ENCODE measurements around the gene CNTNAP2.

DNA sequence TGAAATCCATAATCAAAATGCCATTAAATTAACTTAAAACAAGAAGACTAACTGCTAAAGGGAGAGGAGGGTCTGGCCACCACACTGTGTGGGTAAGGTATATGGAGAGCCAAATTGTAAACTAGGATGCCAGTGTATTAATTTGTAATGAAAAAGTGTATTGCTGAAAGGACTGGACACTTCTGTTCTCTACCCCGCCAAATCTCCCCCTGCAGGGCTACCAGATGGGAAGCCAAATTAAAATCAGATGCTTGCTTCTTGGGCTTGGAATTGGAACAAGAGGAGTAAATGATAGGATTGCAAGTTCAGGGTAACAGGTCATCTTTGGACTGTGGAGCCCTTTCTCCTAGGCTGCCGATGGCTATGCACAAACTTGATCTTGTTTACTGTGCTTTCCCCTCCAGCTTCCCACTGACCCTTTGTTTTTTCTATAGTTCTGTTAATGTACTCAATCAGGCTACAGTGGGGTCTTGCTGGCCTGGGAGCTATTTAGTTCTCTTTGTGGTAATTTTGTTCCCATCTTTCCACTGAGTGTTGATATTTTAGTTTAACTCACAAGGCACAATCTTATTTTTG, 1541.9 kb downstream of the CNTNAP2 start:
- TF ChIP-seq, protein P1, sequence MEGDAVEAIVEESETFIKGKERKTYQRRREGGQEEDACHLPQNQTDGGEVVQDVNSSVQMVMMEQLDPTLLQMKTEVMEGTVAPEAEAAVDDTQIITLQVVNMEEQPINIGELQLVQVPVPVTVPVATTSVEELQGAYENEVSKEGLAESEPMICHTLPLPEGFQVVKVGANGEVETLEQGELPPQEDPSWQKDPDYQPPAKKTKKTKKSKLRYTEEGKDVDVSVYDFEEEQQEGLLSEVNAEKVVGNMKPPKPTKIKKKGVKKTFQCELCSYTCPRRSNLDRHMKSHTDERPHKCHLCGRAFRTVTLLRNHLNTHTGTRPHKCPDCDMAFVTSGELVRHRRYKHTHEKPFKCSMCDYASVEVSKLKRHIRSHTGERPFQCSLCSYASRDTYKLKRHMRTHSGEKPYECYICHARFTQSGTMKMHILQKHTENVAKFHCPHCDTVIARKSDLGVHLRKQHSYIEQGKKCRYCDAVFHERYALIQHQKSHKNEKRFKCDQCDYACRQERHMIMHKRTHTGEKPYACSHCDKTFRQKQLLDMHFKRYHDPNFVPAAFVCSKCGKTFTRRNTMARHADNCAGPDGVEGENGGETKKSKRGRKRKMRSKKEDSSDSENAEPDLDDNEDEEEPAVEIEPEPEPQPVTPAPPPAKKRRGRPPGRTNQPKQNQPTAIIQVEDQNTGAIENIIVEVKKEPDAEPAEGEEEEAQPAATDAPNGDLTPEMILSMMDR (tag by site-specific recombination; IDR thresholded peaks at IDR 0.05) = no peak
- TF ChIP-seq ZNF155 (tag by site-specific recombination; IDR thresholded peaks at IDR 0.05) (no peak), SP2 (tag by site-specific recombination; IDR thresholded peaks at IDR 0.05) (no peak), ZNF391 (tag by site-specific recombination; IDR thresholded peaks at IDR 0.05; ENCODE audit: borderline replicate concordance, low read depth) (no peak), ZNF114 (tag by site-specific recombination; IDR thresholded peaks at IDR 0.05) (no peak), ZNF544 (tag by site-specific recombination; IDR thresholded peaks at IDR 0.05) (no peak)
- TF ChIP-seq, protein P2, sequence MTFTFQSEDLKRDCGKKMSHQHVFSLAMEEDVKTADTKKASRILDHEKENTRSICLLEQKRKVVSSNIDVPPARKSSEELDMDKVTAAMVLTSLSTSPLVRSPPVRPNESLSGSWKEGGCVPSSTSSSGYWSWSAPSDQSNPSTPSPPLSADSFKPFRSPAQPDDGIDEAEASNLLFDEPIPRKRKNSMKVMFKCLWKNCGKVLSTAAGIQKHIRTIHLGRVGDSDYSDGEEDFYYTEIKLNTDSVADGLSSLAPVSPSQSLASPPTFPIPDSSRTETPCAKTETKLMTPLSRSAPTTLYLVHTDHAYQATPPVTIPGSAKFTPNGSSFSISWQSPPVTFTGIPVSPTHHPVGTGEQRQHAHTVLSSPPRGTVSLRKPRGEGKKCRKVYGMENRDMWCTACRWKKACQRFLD (tag by site-specific recombination; IDR thresholded peaks at IDR 0.05) = no peak
- TF ChIP-seq, protein P3, sequence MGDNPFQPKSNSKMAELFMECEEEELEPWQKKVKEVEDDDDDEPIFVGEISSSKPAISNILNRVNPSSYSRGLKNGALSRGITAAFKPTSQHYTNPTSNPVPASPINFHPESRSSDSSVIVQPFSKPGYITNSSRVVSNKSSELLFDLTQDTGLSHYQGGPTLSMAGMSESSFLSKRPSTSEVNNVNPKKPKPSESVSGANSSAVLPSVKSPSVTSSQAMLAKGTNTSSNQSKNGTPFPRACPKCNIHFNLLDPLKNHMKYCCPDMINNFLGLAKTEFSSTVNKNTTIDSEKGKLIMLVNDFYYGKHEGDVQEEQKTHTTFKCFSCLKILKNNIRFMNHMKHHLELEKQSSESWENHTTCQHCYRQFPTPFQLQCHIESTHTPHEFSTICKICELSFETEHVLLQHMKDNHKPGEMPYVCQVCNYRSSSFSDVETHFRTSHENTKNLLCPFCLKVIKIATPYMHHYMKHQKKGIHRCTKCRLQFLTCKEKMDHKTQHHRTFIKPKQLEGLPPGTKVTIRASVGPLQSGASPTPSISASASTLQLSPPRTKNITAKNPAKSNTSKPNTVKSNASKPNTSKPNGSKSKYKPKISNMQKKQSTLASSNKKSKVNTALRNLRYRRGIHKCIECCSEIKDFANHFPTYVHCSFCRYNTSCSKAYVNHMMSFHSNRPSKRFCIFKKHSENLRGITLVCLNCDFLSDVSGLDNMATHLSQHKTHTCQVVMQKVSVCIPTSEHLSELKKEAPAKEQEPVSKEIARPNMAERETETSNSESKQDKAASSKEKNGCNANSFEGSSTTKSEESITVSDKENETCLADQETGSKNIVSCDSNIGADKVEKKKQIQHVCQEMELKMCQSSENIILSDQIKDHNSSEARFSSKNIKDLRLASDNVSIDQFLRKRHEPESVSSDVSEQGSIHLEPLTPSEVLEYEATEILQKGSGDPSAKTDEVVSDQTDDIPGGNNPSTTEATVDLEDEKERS (tag by site-specific recombination; IDR thresholded peaks at IDR 0.05) = no peak
- TF ChIP-seq, protein P4, sequence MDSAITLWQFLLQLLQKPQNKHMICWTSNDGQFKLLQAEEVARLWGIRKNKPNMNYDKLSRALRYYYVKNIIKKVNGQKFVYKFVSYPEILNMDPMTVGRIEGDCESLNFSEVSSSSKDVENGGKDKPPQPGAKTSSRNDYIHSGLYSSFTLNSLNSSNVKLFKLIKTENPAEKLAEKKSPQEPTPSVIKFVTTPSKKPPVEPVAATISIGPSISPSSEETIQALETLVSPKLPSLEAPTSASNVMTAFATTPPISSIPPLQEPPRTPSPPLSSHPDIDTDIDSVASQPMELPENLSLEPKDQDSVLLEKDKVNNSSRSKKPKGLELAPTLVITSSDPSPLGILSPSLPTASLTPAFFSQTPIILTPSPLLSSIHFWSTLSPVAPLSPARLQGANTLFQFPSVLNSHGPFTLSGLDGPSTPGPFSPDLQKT (IDR thresholded peaks at IDR 0.05; ENCODE audit: borderline replicate concordance, low read depth, low read length) = no peak
- TF ChIP-seq, protein P5, sequence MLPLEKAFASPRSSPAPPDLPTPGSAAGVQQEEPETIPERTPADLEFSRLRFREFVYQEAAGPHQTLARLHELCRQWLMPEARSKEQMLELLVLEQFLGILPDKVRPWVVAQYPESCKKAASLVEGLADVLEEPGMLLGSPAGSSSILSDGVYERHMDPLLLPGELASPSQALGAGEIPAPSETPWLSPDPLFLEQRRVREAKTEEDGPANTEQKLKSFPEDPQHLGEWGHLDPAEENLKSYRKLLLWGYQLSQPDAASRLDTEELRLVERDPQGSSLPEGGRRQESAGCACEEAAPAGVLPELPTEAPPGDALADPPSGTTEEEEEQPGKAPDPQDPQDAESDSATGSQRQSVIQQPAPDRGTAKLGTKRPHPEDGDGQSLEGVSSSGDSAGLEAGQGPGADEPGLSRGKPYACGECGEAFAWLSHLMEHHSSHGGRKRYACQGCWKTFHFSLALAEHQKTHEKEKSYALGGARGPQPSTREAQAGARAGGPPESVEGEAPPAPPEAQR (tag by site-specific recombination; IDR thresholded peaks at IDR 0.05) = no peak
